ENCODE measurements around the gene TNFRSF1A. TPM values are rescaled to one million over a fixed set of nuclear protein-coding genes. Genes with fewer than 3 reads are reported as not detected.

The TNFRSF1A gene
- total RNA-seq, 1 experiment from 2014 or later: 44.1 TPM

DNA sequence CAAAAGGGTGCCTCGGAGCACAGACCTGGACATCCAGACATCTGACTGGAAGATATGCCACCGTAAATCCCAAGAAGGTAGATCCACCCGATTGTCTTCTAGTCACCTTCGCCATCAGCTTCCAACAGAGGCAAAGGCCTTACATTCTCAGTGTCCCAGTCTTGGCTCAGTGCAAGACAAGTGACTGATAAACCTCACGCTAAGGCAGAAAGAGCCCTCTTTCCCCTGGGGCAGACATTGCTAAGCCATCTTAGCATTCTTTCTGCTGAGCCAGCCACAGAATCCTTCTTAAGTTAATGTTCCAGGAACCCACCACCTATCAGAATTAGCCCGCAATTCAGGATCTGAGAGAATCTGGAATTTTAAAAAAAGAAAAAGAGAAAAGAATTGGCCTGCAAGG, 35.7 kb downstream of the TNFRSF1A start (continued):
- TF ChIP-seq, protein P1, sequence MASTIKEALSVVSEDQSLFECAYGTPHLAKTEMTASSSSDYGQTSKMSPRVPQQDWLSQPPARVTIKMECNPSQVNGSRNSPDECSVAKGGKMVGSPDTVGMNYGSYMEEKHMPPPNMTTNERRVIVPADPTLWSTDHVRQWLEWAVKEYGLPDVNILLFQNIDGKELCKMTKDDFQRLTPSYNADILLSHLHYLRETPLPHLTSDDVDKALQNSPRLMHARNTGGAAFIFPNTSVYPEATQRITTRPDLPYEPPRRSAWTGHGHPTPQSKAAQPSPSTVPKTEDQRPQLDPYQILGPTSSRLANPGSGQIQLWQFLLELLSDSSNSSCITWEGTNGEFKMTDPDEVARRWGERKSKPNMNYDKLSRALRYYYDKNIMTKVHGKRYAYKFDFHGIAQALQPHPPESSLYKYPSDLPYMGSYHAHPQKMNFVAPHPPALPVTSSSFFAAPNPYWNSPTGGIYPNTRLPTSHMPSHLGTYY (CRISPR knock-in tag; IDR thresholded peaks at IDR 0.05): no peak
- no peak for TF ChIP-seq TP53 (CRISPR knock-in tag; IDR thresholded peaks at IDR 0.05)
- no peak for TF ChIP-seq ESRRA (CRISPR knock-in tag; IDR thresholded peaks at IDR 0.05; ENCODE audit: borderline replicate concordance)
- TF ChIP-seq, protein P2, sequence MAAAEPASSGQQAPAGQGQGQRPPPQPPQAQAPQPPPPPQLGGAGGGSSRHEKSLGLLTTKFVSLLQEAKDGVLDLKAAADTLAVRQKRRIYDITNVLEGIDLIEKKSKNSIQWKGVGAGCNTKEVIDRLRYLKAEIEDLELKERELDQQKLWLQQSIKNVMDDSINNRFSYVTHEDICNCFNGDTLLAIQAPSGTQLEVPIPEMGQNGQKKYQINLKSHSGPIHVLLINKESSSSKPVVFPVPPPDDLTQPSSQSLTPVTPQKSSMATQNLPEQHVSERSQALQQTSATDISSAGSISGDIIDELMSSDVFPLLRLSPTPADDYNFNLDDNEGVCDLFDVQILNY (CRISPR knock-in tag; IDR thresholded peaks at IDR 0.05): no peak
- TF ChIP-seq, protein P3, sequence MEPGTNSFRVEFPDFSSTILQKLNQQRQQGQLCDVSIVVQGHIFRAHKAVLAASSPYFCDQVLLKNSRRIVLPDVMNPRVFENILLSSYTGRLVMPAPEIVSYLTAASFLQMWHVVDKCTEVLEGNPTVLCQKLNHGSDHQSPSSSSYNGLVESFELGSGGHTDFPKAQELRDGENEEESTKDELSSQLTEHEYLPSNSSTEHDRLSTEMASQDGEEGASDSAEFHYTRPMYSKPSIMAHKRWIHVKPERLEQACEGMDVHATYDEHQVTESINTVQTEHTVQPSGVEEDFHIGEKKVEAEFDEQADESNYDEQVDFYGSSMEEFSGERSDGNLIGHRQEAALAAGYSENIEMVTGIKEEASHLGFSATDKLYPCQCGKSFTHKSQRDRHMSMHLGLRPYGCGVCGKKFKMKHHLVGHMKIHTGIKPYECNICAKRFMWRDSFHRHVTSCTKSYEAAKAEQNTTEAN (CRISPR knock-in tag; IDR thresholded peaks at IDR 0.05): no peak

DNA sequence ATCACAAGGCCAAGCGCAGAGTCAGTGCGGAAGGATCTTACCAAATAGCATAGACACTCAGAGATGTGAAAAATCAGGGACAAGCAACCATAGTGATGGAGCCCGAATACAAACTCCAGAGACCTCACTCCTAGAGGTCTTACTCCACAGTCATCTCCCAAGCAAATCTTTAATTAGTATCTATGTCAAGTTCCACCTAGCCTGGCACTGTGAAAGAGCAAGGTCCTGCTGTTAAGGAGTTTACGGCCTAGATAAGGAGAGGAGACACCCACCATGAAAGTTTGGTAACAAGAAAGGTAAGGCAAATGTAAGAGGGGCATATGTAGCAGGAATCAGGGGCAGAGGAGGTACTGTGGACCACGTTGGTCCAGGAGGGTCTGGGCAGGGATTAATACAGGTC, 38.8 kb downstream of the TNFRSF1A start:
- no peak for DNase-seq (ENCODE audit: low spot score)
- TF ChIP-seq, protein P4, sequence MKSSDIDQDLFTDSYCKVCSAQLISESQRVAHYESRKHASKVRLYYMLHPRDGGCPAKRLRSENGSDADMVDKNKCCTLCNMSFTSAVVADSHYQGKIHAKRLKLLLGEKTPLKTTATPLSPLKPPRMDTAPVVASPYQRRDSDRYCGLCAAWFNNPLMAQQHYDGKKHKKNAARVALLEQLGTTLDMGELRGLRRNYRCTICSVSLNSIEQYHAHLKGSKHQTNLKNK (CRISPR knock-in tag; IDR thresholded peaks at IDR 0.05): no peak
- TF ChIP-seq NR1H2 (CRISPR knock-in tag; IDR thresholded peaks at IDR 0.05) (no peak), JUN (CRISPR knock-in tag; IDR thresholded peaks at IDR 0.05) (no peak), MYBL2 (CRISPR knock-in tag; IDR thresholded peaks at IDR 0.05) (no peak), ZNF232 (CRISPR knock-in tag; IDR thresholded peaks at IDR 0.05) (no peak), FOXP1 (CRISPR knock-in tag; IDR thresholded peaks at IDR 0.05; ENCODE audit: borderline replicate concordance) (no peak)
- TF ChIP-seq, protein P5, sequence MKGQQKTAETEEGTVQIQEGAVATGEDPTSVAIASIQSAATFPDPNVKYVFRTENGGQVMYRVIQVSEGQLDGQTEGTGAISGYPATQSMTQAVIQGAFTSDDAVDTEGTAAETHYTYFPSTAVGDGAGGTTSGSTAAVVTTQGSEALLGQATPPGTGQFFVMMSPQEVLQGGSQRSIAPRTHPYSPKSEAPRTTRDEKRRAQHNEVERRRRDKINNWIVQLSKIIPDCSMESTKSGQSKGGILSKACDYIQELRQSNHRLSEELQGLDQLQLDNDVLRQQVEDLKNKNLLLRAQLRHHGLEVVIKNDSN (CRISPR knock-in tag; IDR thresholded peaks at IDR 0.05): no peak
- TF ChIP-seq, protein P6, sequence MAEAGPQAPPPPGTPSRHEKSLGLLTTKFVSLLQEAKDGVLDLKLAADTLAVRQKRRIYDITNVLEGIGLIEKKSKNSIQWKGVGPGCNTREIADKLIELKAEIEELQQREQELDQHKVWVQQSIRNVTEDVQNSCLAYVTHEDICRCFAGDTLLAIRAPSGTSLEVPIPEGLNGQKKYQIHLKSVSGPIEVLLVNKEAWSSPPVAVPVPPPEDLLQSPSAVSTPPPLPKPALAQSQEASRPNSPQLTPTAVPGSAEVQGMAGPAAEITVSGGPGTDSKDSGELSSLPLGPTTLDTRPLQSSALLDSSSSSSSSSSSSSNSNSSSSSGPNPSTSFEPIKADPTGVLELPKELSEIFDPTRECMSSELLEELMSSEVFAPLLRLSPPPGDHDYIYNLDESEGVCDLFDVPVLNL (CRISPR knock-in tag; IDR thresholded peaks at IDR 0.05; ENCODE audit: borderline replicate concordance, low read depth): no peak
- no peaks in the 10 kb centered on the region for H3K36me3 Mint-ChIP-seq
- peaks cover 4% of the 10 kb centered on the region; the same call in 1 of the 2 replicates for H3K9me3 Mint-ChIP-seq
- H3K27ac Mint-ChIP-seq: no peak overlapping the region
- peaks cover 2% of the 10 kb centered on the region for H3K27me3 Mint-ChIP-seq (ENCODE audit: low read depth)
- H3K4me3 Mint-ChIP-seq: no peak overlapping the region
- POLR2A ChIA-PET: interaction anchor here (0.6 kb wide), 1 partner anchor 256 kb away, joined by 3 read pairs; no protein-coding TSS in a partner anchor
- H3K4me1 Mint-ChIP-seq: peaks cover 6% of the 10 kb centered on the region
- ATAC-seq: no peak
- CTCF ChIA-PET: interaction anchor here (0.6 to 1.8 kb wide), 3 partner anchors 24 to 315 kb away, joined by 3 to 6 read pairs (median 6); no protein-coding TSS in a partner anchor

DNA sequence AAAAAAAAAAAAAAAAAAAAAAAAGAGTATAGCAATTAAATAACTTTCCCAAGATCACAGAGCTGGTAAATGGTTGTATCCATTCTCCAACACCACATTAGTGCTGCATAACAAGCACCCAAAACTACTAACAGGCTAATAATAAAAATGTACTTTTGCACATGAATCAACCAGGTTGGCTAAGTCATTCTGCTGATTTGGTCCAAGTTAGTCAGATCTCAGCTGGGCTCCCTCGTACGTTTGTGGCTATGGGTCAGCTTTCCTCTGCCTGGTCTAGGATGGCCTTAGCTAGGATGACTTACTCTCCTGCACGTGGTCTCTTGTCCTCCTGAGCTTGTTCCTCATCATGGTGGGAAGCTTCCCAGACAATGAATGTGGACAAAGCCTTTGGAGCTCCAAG, 39.3 kb downstream of the TNFRSF1A start:
- peaks cover 6% of the 10 kb centered on the region for H3K4me1 Mint-ChIP-seq
- POLR2A ChIA-PET: interaction anchor here (0.6 kb wide), 1 partner anchor 257 kb away, joined by 3 read pairs; no protein-coding TSS in a partner anchor
- H3K9me3 Mint-ChIP-seq: peaks cover 4% of the 10 kb centered on the region; the same call in 1 of the 2 replicates
- CTCF ChIA-PET: interaction anchor here (0.6 to 1.8 kb wide), 3 partner anchors 24 to 314 kb away, joined by 3 to 6 read pairs (median 6); no protein-coding TSS in a partner anchor
- H3K27me3 Mint-ChIP-seq (ENCODE audit: low read depth): peaks cover 2% of the 10 kb centered on the region
- H3K27ac Mint-ChIP-seq: no peak overlapping the region
- H3K36me3 Mint-ChIP-seq: no peaks in the 10 kb centered on the region
- ATAC-seq (no peak), DNase-seq (ENCODE audit: low spot score) (no peak)
- no peak overlapping the region for H3K4me3 Mint-ChIP-seq
- TF ChIP-seq, protein P7, sequence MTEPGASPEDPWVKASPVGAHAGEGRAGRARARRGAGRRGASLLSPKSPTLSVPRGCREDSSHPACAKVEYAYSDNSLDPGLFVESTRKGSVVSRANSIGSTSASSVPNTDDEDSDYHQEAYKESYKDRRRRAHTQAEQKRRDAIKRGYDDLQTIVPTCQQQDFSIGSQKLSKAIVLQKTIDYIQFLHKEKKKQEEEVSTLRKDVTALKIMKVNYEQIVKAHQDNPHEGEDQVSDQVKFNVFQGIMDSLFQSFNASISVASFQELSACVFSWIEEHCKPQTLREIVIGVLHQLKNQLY (CRISPR knock-in tag; IDR thresholded peaks at IDR 0.05): no peak
- TF ChIP-seq, protein P8, sequence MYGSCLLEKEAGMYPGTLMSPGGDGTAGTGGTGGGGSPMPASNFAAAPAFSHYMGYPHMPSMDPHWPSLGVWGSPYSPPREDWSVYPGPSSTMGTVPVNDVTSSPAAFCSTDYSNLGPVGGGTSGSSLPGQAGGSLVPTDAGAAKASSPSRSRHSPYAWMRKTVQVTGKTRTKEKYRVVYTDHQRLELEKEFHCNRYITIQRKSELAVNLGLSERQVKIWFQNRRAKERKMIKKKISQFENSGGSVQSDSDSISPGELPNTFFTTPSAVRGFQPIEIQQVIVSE (CRISPR knock-in tag; IDR thresholded peaks at IDR 0.05; ENCODE audit: borderline replicate concordance): no peak
- TF ChIP-seq, protein P9, sequence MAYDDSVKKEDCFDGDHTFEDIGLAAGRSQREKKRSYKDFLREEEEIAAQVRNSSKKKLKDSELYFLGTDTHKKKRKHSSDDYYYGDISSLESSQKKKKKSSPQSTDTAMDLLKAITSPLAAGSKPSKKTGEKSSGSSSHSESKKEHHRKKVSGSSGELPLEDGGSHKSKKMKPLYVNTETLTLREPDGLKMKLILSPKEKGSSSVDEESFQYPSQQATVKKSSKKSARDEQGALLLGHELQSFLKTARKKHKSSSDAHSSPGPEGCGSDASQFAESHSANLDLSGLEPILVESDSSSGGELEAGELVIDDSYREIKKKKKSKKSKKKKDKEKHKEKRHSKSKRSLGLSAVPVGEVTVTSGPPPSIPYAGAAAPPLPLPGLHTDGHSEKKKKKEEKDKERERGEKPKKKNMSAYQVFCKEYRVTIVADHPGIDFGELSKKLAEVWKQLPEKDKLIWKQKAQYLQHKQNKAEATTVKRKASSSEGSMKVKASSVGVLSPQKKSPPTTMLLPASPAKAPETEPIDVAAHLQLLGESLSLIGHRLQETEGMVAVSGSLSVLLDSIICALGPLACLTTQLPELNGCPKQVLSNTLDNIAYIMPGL (CRISPR knock-in tag; IDR thresholded peaks at IDR 0.05): no peak
- TF ChIP-seq ZNF671 (CRISPR knock-in tag; IDR thresholded peaks at IDR 0.05) (no peak), CREM (CRISPR knock-in tag; IDR thresholded peaks at IDR 0.05) (no peak)
- TF ChIP-seq, protein P10, sequence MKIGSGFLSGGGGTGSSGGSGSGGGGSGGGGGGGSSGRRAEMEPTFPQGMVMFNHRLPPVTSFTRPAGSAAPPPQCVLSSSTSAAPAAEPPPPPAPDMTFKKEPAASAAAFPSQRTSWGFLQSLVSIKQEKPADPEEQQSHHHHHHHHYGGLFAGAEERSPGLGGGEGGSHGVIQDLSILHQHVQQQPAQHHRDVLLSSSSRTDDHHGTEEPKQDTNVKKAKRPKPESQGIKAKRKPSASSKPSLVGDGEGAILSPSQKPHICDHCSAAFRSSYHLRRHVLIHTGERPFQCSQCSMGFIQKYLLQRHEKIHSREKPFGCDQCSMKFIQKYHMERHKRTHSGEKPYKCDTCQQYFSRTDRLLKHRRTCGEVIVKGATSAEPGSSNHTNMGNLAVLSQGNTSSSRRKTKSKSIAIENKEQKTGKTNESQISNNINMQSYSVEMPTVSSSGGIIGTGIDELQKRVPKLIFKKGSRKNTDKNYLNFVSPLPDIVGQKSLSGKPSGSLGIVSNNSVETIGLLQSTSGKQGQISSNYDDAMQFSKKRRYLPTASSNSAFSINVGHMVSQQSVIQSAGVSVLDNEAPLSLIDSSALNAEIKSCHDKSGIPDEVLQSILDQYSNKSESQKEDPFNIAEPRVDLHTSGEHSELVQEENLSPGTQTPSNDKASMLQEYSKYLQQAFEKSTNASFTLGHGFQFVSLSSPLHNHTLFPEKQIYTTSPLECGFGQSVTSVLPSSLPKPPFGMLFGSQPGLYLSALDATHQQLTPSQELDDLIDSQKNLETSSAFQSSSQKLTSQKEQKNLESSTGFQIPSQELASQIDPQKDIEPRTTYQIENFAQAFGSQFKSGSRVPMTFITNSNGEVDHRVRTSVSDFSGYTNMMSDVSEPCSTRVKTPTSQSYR (CRISPR knock-in tag; IDR thresholded peaks at IDR 0.05): no peak
- TF ChIP-seq, protein P2 (CRISPR knock-in tag; IDR thresholded peaks at IDR 0.05): no peak
